ENCODE data around the gene SLC16A5. TPM values are rescaled to one million over a fixed set of nuclear protein-coding genes. Genes with fewer than 3 reads are reported as not detected.
"Not testable (repeated sequence)": the region's sequence is repeated elsewhere in the genome, so short reads cannot be mapped to it uniquely, and the experiment has no call there.

SLC16A5 gene
- total RNA-seq, 3 donors from 2014 or later = 0.53 to 1.2 (median 0.55) TPM

GRCh38 chr17:75071478-75072271, 16.1 kb upstream of the SLC16A5 start:
- not testable (repeated sequence) for ATAC-seq; DNase-seq; H3K9me3 Mint-ChIP-seq; H3K36me3 Mint-ChIP-seq (ENCODE audit: insufficient read depth); H3K4me3 Mint-ChIP-seq; H3K27me3 Mint-ChIP-seq (ENCODE audit: low read depth)
- H3K4me1 Mint-ChIP-seq (ENCODE audit: low read depth) = peaks cover 14% of the 10 kb centered on the region

GRCh38 chr17:75072909-75073308, 14.8 kb upstream of the SLC16A5 start:
- not testable (repeated sequence) for H3K9me3 Mint-ChIP-seq; H3K4me3 Mint-ChIP-seq; H3K36me3 Mint-ChIP-seq (ENCODE audit: insufficient read depth); H3K27me3 Mint-ChIP-seq (ENCODE audit: low read depth); ATAC-seq; DNase-seq
- peaks cover 15% of the 10 kb centered on the region for H3K4me1 Mint-ChIP-seq (ENCODE audit: low read depth)

GRCh38 chr17:75073618-75074047, 14.1 kb upstream of the SLC16A5 start:
- H3K4me1 Mint-ChIP-seq (ENCODE audit: low read depth) = peaks cover 17% of the 10 kb centered on the region
- H3K4me3 Mint-ChIP-seq = no peak overlapping the region
- no peaks in the 10 kb centered on the region for H3K27me3 Mint-ChIP-seq (ENCODE audit: low read depth)
- H3K9me3 Mint-ChIP-seq = no peaks in the 10 kb centered on the region
- no peaks in the 10 kb centered on the region for H3K36me3 Mint-ChIP-seq (ENCODE audit: insufficient read depth)
- DNase-seq (no peak), ATAC-seq (no peak)

- no peaks in the 10 kb centered on the region for H3K27me3 Mint-ChIP-seq (ENCODE audit: low read depth)
- no peaks in the 10 kb centered on the region for H3K9me3 Mint-ChIP-seq
- DNase-seq (no peak), ATAC-seq (no peak)
- H3K4me3 Mint-ChIP-seq = no peak overlapping the region
- peaks cover 20% of the 10 kb centered on the region for H3K4me1 Mint-ChIP-seq (ENCODE audit: low read depth)
- H3K36me3 Mint-ChIP-seq (ENCODE audit: insufficient read depth) = no peaks in the 10 kb centered on the region
Measured at GRCh38 chr17:75074532-75074931, 13.2 kb upstream of the SLC16A5 start.

- H3K4me3 Mint-ChIP-seq = no peak overlapping the region
Measured at GRCh38 chr17:75075597-75076336, 12.0 kb upstream of the SLC16A5 start.

GRCh38 chr17:75077072-75077495, 10.7 kb upstream of the SLC16A5 start:
- Mint-ChIP-seq H3K4me1 (ENCODE audit: low read depth) (peaks cover 20% of the 10 kb centered on the region), H3K9me3 (no peaks in the 10 kb centered on the region), H3K4me3 (peak overlapping the region; percentile 69), H3K27me3 (ENCODE audit: low read depth) (no peaks in the 10 kb centered on the region), H3K36me3 (ENCODE audit: insufficient read depth) (no peaks in the 10 kb centered on the region)
- ATAC-seq (no peak), DNase-seq (no peak)

More at GRCh38 chr17:75075597-75076336, 12.0 kb upstream of the SLC16A5 start:
- peaks cover 20% of the 10 kb centered on the region for H3K4me1 Mint-ChIP-seq (ENCODE audit: low read depth)
- no peaks in the 10 kb centered on the region for H3K9me3 Mint-ChIP-seq
- ATAC-seq (no peak), DNase-seq (no peak)
- no peaks in the 10 kb centered on the region for H3K27me3 Mint-ChIP-seq (ENCODE audit: low read depth)
- no peaks in the 10 kb centered on the region for H3K36me3 Mint-ChIP-seq (ENCODE audit: insufficient read depth)

- Mint-ChIP-seq H3K9me3 (no peaks in the 10 kb centered on the region), H3K4me1 (ENCODE audit: low read depth) (peaks cover 20% of the 10 kb centered on the region), H3K4me3 (peak overlapping the region; percentile 69), H3K27me3 (ENCODE audit: low read depth) (no peaks in the 10 kb centered on the region), H3K36me3 (ENCODE audit: insufficient read depth) (no peaks in the 10 kb centered on the region)
- DNase-seq = peak; percentile 32
- peak; percentile 89 to 92 for ATAC-seq
Measured at GRCh38 chr17:75077496-75078283, 10.1 kb upstream of the SLC16A5 start.

- ATAC-seq = peak; percentile 42 to 58
- Mint-ChIP-seq H3K36me3 (ENCODE audit: insufficient read depth) (no peaks in the 10 kb centered on the region), H3K4me3 (no peak overlapping the region)
Measured at GRCh38 chr17:75078284-75079022, 9.3 kb upstream of the SLC16A5 start.

GRCh38 chr17:75079023-75079373, 8.8 kb upstream of the SLC16A5 start:
- DNase-seq (no peak), ATAC-seq (no peak)
- Mint-ChIP-seq H3K4me3 (no peak overlapping the region), H3K4me1 (ENCODE audit: low read depth) (peaks cover 24% of the 10 kb centered on the region), H3K36me3 (ENCODE audit: insufficient read depth) (no peaks in the 10 kb centered on the region), H3K9me3 (no peaks in the 10 kb centered on the region), H3K27me3 (ENCODE audit: low read depth) (no peaks in the 10 kb centered on the region)

More at GRCh38 chr17:75078284-75079022, 9.3 kb upstream of the SLC16A5 start:
- Mint-ChIP-seq H3K9me3 (no peaks in the 10 kb centered on the region), H3K27me3 (ENCODE audit: low read depth) (no peaks in the 10 kb centered on the region), H3K4me1 (ENCODE audit: low read depth) (peaks cover 20% of the 10 kb centered on the region)
- DNase-seq = no peak

- ATAC-seq (no peak), DNase-seq (no peak)
- Mint-ChIP-seq H3K27me3 (ENCODE audit: low read depth) (no peaks in the 10 kb centered on the region), H3K36me3 (ENCODE audit: insufficient read depth) (no peaks in the 10 kb centered on the region), H3K9me3 (no peaks in the 10 kb centered on the region), H3K4me1 (ENCODE audit: low read depth) (peaks cover 33% of the 10 kb centered on the region), H3K4me3 (no peak overlapping the region)
Measured at GRCh38 chr17:75081611-75082540, 5.9 kb upstream of the SLC16A5 start.

- no peaks in the 10 kb centered on the region for H3K36me3 Mint-ChIP-seq (ENCODE audit: insufficient read depth)
- no peak overlapping the region for H3K4me3 Mint-ChIP-seq
- no peaks in the 10 kb centered on the region for H3K9me3 Mint-ChIP-seq
- no peaks in the 10 kb centered on the region for H3K27me3 Mint-ChIP-seq (ENCODE audit: low read depth)
- H3K4me1 Mint-ChIP-seq (ENCODE audit: low read depth) = peaks cover 34% of the 10 kb centered on the region
- ATAC-seq (no peak), DNase-seq (no peak)
Measured at GRCh38 chr17:75082683-75083082, 5.1 kb upstream of the SLC16A5 start.

GRCh38 chr17:75084039-75084660, 3.6 kb upstream of the SLC16A5 start:
- H3K27me3 Mint-ChIP-seq (ENCODE audit: low read depth) = no peaks in the 10 kb centered on the region
- ATAC-seq (no peak), DNase-seq (no peak)
- no peaks in the 10 kb centered on the region for H3K9me3 Mint-ChIP-seq
- peaks cover 33% of the 10 kb centered on the region for H3K4me1 Mint-ChIP-seq (ENCODE audit: low read depth)
- no peak overlapping the region for H3K4me3 Mint-ChIP-seq
- H3K36me3 Mint-ChIP-seq (ENCODE audit: insufficient read depth) = no peaks in the 10 kb centered on the region
